Limb (tissue), 2 donors: ENCODE data around the gene NPHP3.
A peak's percentile ranks its signal among the peaks of the same experiment; 100 is the strongest.
"Not testable (repeated sequence)": the region's sequence is repeated elsewhere in the genome, so short reads cannot be mapped to it uniquely, and the experiment has no call there.

Experiments
- DNase-seq, 2 donors: peaks; one replicate each; pipeline ENCODE4 v3.0.0-alpha.2; 2016; ENCODE audit errors: extremely low spot score in 2 of 2

The NPHP3 gene

DNA sequence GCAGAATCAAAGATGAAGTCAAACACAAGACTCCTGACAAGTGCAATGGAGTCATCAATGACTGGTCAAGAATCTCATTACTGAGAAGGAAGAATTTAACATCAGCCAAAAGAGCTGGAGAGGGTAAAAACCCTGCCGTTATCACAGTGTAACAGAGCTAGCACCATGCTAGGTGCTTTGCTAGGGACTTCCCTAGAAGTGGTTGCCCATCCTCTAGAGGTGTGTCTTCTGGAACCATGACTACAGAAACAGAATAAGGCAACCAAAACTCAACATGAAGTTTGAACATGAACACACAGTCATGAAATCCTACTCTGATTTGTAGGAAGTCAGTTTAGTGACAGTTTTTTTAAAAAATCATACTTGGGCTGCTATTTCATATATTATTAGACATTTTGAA lies 72.1 kb downstream of the NPHP3 start:
- DNase-seq: no peak

DNA sequence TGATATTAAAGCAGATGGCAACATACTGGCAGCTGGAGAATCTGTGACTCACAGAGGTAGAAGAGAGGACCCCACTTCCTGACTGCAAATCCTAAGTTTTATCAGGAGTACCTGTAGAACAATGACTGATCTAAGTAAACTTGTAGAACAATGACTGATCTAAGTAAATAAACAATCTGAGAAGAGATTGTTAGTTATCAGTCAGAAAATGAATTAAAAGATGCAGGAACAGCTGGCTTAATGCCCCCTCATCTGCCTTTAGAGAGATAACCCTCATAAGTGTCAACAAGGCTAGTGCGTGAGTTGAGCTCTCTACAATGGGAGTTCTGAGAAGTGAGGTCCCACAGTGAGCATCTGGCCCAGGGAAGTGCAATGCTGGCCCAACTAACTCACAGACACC lies 77.2 kb downstream of the NPHP3 start:
- DNase-seq: no peak

GRCh38 chr3:132643366-132643765 lies 78.8 kb downstream of the NPHP3 start:
- DNase-seq: no peak

DNA sequence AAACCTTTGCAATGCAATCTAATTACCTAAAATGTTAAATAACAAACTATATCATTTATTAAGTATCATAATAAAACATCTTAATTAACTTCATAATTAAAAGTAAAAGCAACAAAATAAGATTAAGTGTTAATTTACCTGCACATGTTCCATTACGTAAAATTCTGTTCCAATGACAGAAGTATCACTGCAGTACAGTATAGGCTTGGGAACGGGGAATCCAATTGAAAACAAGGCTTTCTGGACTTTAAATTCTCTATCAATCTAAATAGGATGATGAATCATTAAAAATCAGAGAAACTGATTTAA lies 79.7 kb downstream of the NPHP3 start:
- DNase-seq: no peak

- DNase-seq: peak in 1 of 2 donors; percentile 79
Observed at GRCh38 chr3:132641837-132642538, 80.2 kb downstream of the NPHP3 start.

- not testable (repeated sequence) for DNase-seq
Observed at GRCh38 chr3:132641427-132641826, 80.8 kb downstream of the NPHP3 start.

GRCh38 chr3:132638706-132639105 lies 83.5 kb downstream of the NPHP3 start:
- no peak for DNase-seq

DNA sequence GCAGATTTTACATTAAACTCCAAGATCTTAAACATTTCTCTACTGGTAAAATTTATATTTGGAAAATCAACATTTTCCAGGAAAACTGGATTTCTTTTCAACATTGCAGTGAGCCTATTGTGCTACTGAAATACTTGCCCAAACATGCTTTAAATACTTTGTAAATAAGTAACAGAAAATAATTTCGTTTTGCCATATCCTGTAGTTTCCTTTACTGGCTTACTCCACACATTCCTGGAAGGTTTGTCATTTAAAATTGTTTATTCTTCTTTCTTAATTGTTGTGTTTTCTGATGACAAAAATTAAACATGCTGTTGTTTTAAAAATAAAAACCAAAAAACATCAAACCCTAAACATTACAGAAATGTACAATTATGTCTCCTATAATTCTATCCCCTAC lies 84.6 kb downstream of the NPHP3 start:
- no peak for DNase-seq

DNA sequence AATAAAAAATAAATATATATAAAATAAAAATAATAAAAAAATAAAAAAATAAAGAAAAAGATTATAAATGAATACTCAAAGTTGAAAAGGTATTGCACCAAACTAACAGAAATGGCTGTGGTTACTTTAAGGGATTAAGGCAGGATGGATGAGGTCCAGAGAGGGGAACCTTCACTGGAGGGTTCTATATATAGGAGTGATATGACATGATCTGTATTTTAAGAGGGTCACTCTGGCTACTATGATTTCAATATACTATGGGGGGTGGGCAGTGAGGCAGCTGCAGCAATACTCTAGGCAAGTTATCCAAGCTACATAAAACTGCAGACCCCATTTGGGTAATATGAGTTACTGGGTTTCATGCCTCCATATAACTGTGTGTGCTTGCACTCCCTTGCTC lies 87.2 kb downstream of the NPHP3 start:
- DNase-seq: no peak
